ENCODE measurements around the gene LRRC36. TPM values are rescaled to one million over a fixed set of nuclear protein-coding genes. Genes with fewer than 3 reads are reported as not detected.

Gene LRRC36
- total and polyA plus RNA-seq, 10 of the 15 experiments (the other 5 are each of a cell fraction or from before 2014, with no cell fraction given): 0.45 to 2.0 (median 0.75) TPM; not detected in 1

- TF ChIP-seq ZBTB11 (CRISPR knock-in tag; IDR thresholded peaks at IDR 0.05): no peak
These were observed 47.1 kb upstream of the LRRC36 start, which contains the start of gene PLEKHG4 (continued) for GRCh38 chr16:67279296-67280089.

GRCh38 chr16:67280090-67281015 is 46.3 kb upstream of the LRRC36 start:
- no peak overlapping the region for H3K9ac ChIP-seq (ENCODE audit: control insufficient read depth, insufficient read depth, low read length)
- ATAC-seq (no peak), DNase-seq (ENCODE audit: low read depth, low spot score) (no peak), FAIRE-seq (no peak)
- intact Hi-C loops (cut with micrococcal nuclease; ENCODE audit: unreplicated experiment): no loop called here
- H3K79me2 ChIP-seq (ENCODE audit: control insufficient read depth, insufficient read depth, low read length): 0 out of 2 replicates have a peak, but pooled peaks cover 2% of the 10 kb centered on the region
- RAD21 ChIA-PET (ENCODE audit: unreplicated experiment): interaction anchor here (0.8 to 1.4 kb wide), 2 partner anchors 20 to 59 kb away, joined by 3 to 6 read pairs; no protein-coding TSS in a partner anchor
- POLR2A ChIA-PET: interaction anchor here (0.6 kb wide), 1 partner anchor 58 kb away, joined by 3 read pairs; no protein-coding TSS in a partner anchor
- in situ Hi-C loops (cut with MboI): no loop called here
- no peak overlapping the region for H2AFZ ChIP-seq (ENCODE audit: control insufficient read depth, low read depth, low read length)
- H3K4me3 ChIP-seq: no peak overlapping the region
- H3K27ac ChIP-seq (ENCODE audit: control insufficient read depth, insufficient read depth): no peak overlapping the region
- no peaks in the 10 kb centered on the region for H3K9me3 ChIP-seq (replicated peaks; ENCODE audit: control insufficient read depth, insufficient read depth, low read length)
- no peaks in the 10 kb centered on the region; a peak in 1 of 4 replicates for H3K36me3 ChIP-seq (ENCODE audit: control insufficient read depth in 2 of 2, insufficient read depth in 2 of 2, low read length in 1 of 2)
- SMC1A ChIA-PET (ENCODE audit: uncharacterized antibody, unreplicated experiment): interaction anchor here (0.8 to 1.2 kb wide), 2 partner anchors 8 to 328 kb away, joined by 4 read pairs; no protein-coding TSS in a partner anchor
- peaks cover 4% of the 10 kb centered on the region; the same call in 1 of the 2 replicates for H3K4me1 ChIP-seq (ENCODE audit: control insufficient read depth, insufficient read depth, low read length)
- H3K27me3 ChIP-seq (replicated peaks in 1 of 2; ENCODE audit: control insufficient read depth in 2 of 2, insufficient read depth in 2 of 2, low read length in 1 of 2): no peaks in the 10 kb centered on the region
- TF ChIP-seq TARDBP (IDR thresholded peaks at IDR 0.05; ENCODE audit: borderline replicate concordance): no peak
- no peak for TF ChIP-seq PML (IDR thresholded peaks at IDR 0.05; ENCODE audit: low read length)
- no peak for TF ChIP-seq HDAC2 (IDR thresholded peaks at IDR 0.05)
- no peak for TF ChIP-seq HDGF (IDR thresholded peaks at IDR 0.05)
- TF ChIP-seq LARP7 (IDR thresholded peaks at IDR 0.05): no peak
- TF ChIP-seq RELB (IDR thresholded peaks at IDR 0.05; ENCODE audit: low read depth): no peak
- no peak for TF ChIP-seq MXI1 (IDR thresholded peaks at IDR 0.05; ENCODE audit: low read depth, low read length)
- CTCF ChIA-PET: interaction anchor here (0.6 to 2.8 kb wide), 6 partner anchors 17 to 219 kb away, joined by 3 to 17 read pairs (median 4); no protein-coding TSS in a partner anchor
- BruUV-seq (replicated peaks): no TSS peak
- no peak overlapping the region for H3K4me2 ChIP-seq (ENCODE audit: control insufficient read depth, insufficient read depth)
- H4K20me1 ChIP-seq (ENCODE audit: control insufficient read depth, insufficient read depth): no peaks in the 10 kb centered on the region
- 57% methylated on average over 15 of the region's 15 CpGs for WGBS (ENCODE audit: insufficient coverage, insufficient replicate concordance, low lambda C conversion rate, missing lambda C conversion rate)
